GM21390 (cell line): ENCODE results near the gene CA5A.

ENCODE experiments used
- ATAC-seq: cut with Tn5 transposase; IDR thresholded peaks from one replicate; pipeline ENCODE4 v1.9.1; 2021; ENCODE audit not compliant: unreplicated experiment

Gene CA5A

GRCh38 chr16:87854053-87854906 lies 82.0 kb downstream of the CA5A start:
- ATAC-seq = no peak

GRCh38 chr16:87853411-87854052 lies 82.8 kb downstream of the CA5A start:
- ATAC-seq = peak; percentile 68

- ATAC-seq = no peak
Measured at GRCh38 chr16:87851601-87852000, 84.7 kb downstream of the CA5A start.

- no peak for ATAC-seq
Measured at GRCh38 chr16:87851141-87851587, 85.2 kb downstream of the CA5A start.

GRCh38 chr16:87850009-87851006 lies 86.0 kb downstream of the CA5A start:
- ATAC-seq = no peak

GRCh38 chr16:87849419-87850008 lies 86.8 kb downstream of the CA5A start:
- ATAC-seq = no peak

GRCh38 chr16:87848676-87849345 lies 87.5 kb downstream of the CA5A start:
- ATAC-seq = no peak

- ATAC-seq = no peak
Measured at GRCh38 chr16:87847785-87848675, 88.3 kb downstream of the CA5A start.

- no peak for ATAC-seq
Measured at GRCh38 chr16:87847467-87847784, 88.9 kb downstream of the CA5A start.

GRCh38 chr16:87846705-87847466 lies 89.4 kb downstream of the CA5A start:
- ATAC-seq = no peak

- ATAC-seq = no peak
Measured at GRCh38 chr16:87845807-87846619, 90.3 kb downstream of the CA5A start.

- ATAC-seq = no peak
Measured at GRCh38 chr16:87845213-87845612, 91.1 kb downstream of the CA5A start.

GRCh38 chr16:87844809-87845208 lies 91.5 kb downstream of the CA5A start:
- ATAC-seq = no peak

GRCh38 chr16:87844120-87844733 lies 92.1 kb downstream of the CA5A start:
- no peak for ATAC-seq

GRCh38 chr16:87843678-87844105 lies 92.6 kb downstream of the CA5A start:
- no peak for ATAC-seq

- no peak for ATAC-seq
Measured at GRCh38 chr16:87842209-87842869, 94.0 kb downstream of the CA5A start.
